K562 (cell line): ENCODE measurements around the gene ITPR1. TPM values are rescaled to one million over a fixed set of nuclear protein-coding genes. Genes with fewer than 3 reads are reported as not detected.

Experiments used
- ATAC-seq: fragments of 200-7000 bp; cut with Tn5 transposase; 3 replicates; pipeline ENCODE4 v1.9.1; 2020; ENCODE audit warnings: moderate library complexity
- BruUV-seq: library from RNA; stranded (reverse); fragments of 400-500 nt; replicated peaks from 2 replicates; lab custom pipeline; 2021; lab: Mats Ljungman, UMichigan
- CTCF ChIA-PET: fragments of 300-600 bp; formaldehyde crosslinking; extraction: SDS; loops from one replicate; lab custom pipeline; 2021; ENCODE audit warnings: low intra/inter-chr PET ratio; lab: Yijun Ruan, JAX
- POLR2A ChIA-PET: fragments of 300-600, 350-650 bp; sonication (Branson Sonifier 250); formaldehyde crosslinking; extraction: SDS; loops from one replicate; lab custom pipeline; 2021; ENCODE audit warnings: antibody characterized with exemption, inconsistent platforms; lab: Yijun Ruan, JAX
- DNase-seq, 4 experiments: peaks; one replicate each; pipeline versions ENCODE4 v3.0.0 to v3.0.0-alpha.2; 2011 to 2018; ENCODE audit warnings: low spot score in 3 of 4, mixed read lengths in 3 of 4; ENCODE audit errors: extremely low read depth in 1 of 4
- FAIRE-seq: peaks from 2 replicates; lab custom pipeline; 2011; peaks lifted over from hg19 to GRCh38; lab: Jason Lieb, UNC
- H2AFZ ChIP-seq: 2 replicates; pipeline ENCODE4 v1.6.0; 2011; ENCODE audit warnings: low read depth, low read length, control low read depth, inconsistent platforms
- H3K27ac ChIP-seq: fragments of 200-600 bp; 3 replicates; pipeline ENCODE4 v1.8.0; 2011; ENCODE audit warnings: low read depth, mild to moderate bottlenecking, control low read depth, inconsistent platforms, low read length, moderate library complexity, mixed read lengths; ENCODE audit errors: extremely low read depth
- H3K27me3 ChIP-seq, 2 experiments: fragments of 300-600 bp in 1 of 2; 2 replicates in 1 of 2; 3 replicates in 1 of 2; pipeline versions ENCODE4 v1.6.0 to v1.8.0; 2011; ENCODE audit warnings: inconsistent platforms in 2 of 2, low read length in 2 of 2, mild to moderate bottlenecking in 1 of 2, mixed read lengths in 1 of 2, moderate library complexity in 1 of 2; ENCODE audit not compliant: control insufficient read depth in 2 of 2, insufficient read depth in 2 of 2
- H3K36me3 ChIP-seq: fragments of 300-600 bp; 3 replicates; pipeline ENCODE4 v1.8.0; 2011; ENCODE audit warnings: mild to moderate bottlenecking, low read length, inconsistent platforms; ENCODE audit not compliant: control insufficient read depth, insufficient read depth
- H3K4me1 ChIP-seq, 2 experiments: fragments of 200-600 bp in 1 of 2; replicated peaks in 1 of 2; 2 replicates in 1 of 2; 3 replicates in 1 of 2; pipeline versions ENCODE4 v1.5.1 to v1.8.0; 2011; ENCODE audit warnings: inconsistent platforms in 2 of 2, low read length in 2 of 2, mild to moderate bottlenecking in 1 of 2, mixed read lengths in 1 of 2, moderate library complexity in 1 of 2; ENCODE audit not compliant: control insufficient read depth in 2 of 2, insufficient read depth in 2 of 2
- H3K4me2 ChIP-seq: 2 replicates; pipeline ENCODE4 v1.6.1; 2011; ENCODE audit warnings: low read length, control low read depth, inconsistent platforms, mixed read lengths; ENCODE audit not compliant: insufficient read depth
- H3K4me3 ChIP-seq: fragments of 200-600 bp; sonication (generic), shearing (Covaris generic); 2 replicates; pipeline ENCODE4 v1.5.1; 2016; ENCODE audit warnings: control low read depth, inconsistent platforms
- H3K79me2 ChIP-seq: fragments of 200-600 bp; 3 replicates; pipeline ENCODE4 v1.8.0; 2011; ENCODE audit warnings: low read length, inconsistent platforms; ENCODE audit not compliant: control insufficient read depth, insufficient read depth
- H3K9ac ChIP-seq, 2 experiments: 2 replicates each; pipeline versions ENCODE4 v1.6.0 to v1.6.1; 2011; ENCODE audit warnings: low read depth in 2 of 2, low read length in 2 of 2, control low read depth in 1 of 2, inconsistent platforms in 1 of 2, mild to moderate bottlenecking in 1 of 2, mixed read lengths in 1 of 2; ENCODE audit not compliant: insufficient read depth in 1 of 2
- H3K9me1 ChIP-seq: one replicate; pipeline ENCODE4 v1.6.0; 2011; ENCODE audit warnings: inconsistent platforms, mild to moderate bottlenecking, low read length, moderate library complexity; ENCODE audit not compliant: control insufficient read depth, insufficient read depth
- H3K9me3 ChIP-seq: replicated peaks from 2 replicates; pipeline ENCODE4 v1.5.1; 2011; ENCODE audit warnings: low read depth, low read length, inconsistent platforms; ENCODE audit not compliant: control insufficient read depth, insufficient read depth
- H4K20me1 ChIP-seq: replicated peaks from 2 replicates; pipeline ENCODE4 v1.6.1; 2011; ENCODE audit warnings: low read length, inconsistent platforms, mixed read lengths; ENCODE audit not compliant: control insufficient read depth, insufficient read depth
- BDP1 ChIP-seq: IDR thresholded peaks from 3 replicates; pipeline ENCODE4 v1.6.1; 2011; ENCODE audit not compliant: insufficient read length, insufficient read depth
- CCNT2 ChIP-seq: IDR thresholded peaks from 2 replicates; pipeline ENCODE4 v1.6.1; 2011; ENCODE audit warnings: borderline replicate concordance, low read depth, mild to moderate bottlenecking, moderate library complexity, mixed read lengths, low read length; ENCODE audit not compliant: insufficient read length; ENCODE audit errors: extremely low read depth
- CEBPB ChIP-seq: fragments of 450-650 bp; IDR thresholded peaks from 2 replicates; pipeline ENCODE4 v1.6.1; 2016; ENCODE audit warnings: missing genetic modification characterization, missing compliant biosample characterization
- CEBPZ ChIP-seq: fragments of 150-350 bp; IDR thresholded peaks from 2 replicates; pipeline ENCODE4 v1.6.1; 2014; ENCODE audit warnings: low read depth, mild to moderate bottlenecking, low read length, borderline replicate concordance
- HLTF ChIP-seq: fragments of 450-650 bp; IDR thresholded peaks from 2 replicates; pipeline ENCODE4 v1.6.1; 2016
- MEIS2 ChIP-seq: fragments of 450-650 bp; IDR thresholded peaks from 2 replicates; pipeline ENCODE4 v1.6.1; 2014; ENCODE audit warnings: mild to moderate bottlenecking; ENCODE audit not compliant: partially characterized antibody
- MYC ChIP-seq, 2 experiments: fragments of 250-450 bp in 1 of 2; sonication (Bioruptor Pico) in 1 of 2; IDR thresholded peaks; 2 replicates each; pipeline versions ENCODE4 v1.5.1 to v1.6.1; 2012 to 2021; ENCODE audit warnings: low read depth in 2 of 2, borderline replicate concordance in 1 of 2, improper control_type of control experiment in 1 of 2, low read length in 1 of 2, mild to moderate bottlenecking in 1 of 2, moderate library complexity in 1 of 2
- NFE2 ChIP-seq: IDR thresholded peaks from 2 replicates; pipeline ENCODE4 v1.6.1; 2014; ENCODE audit warnings: antibody characterized with exemption, low read depth
- POLR3G ChIP-seq: IDR thresholded peaks from 2 replicates; pipeline ENCODE4 v1.6.1; 2011; ENCODE audit not compliant: insufficient read length, insufficient replicate concordance; ENCODE audit errors: extremely low read depth
- PURB ChIP-seq: sonication (generic); formaldehyde crosslinking; IDR thresholded peaks from 2 replicates; pipeline ENCODE4 v1.9.0; 2021; ENCODE audit warnings: low read depth, mild to moderate bottlenecking, missing genetic modification reagents
- SMAD3 ChIP-seq: fragments of 450-650 bp; formaldehyde crosslinking; conservative IDR thresholded peaks from 2 replicates; pipeline ENCODE4 v1.4.0; 2020; ENCODE audit warnings: mild to moderate bottlenecking
- SMAD4 ChIP-seq: fragments of 250-450 bp; sonication (Bioruptor Pico); conservative IDR thresholded peaks from 2 replicates; pipeline ENCODE4 v1.8.0; 2021; ENCODE audit warnings: inconsistent platforms, mild to moderate bottlenecking, moderate library complexity
- STAG1 ChIP-seq: sonication (generic); formaldehyde crosslinking; IDR thresholded peaks from 2 replicates; pipeline ENCODE4 v1.5.0; 2020; ENCODE audit warnings: missing genetic modification reagents, borderline replicate concordance
- STAT5B ChIP-seq: fragments of 250-450 bp; sonication (Bioruptor Pico); IDR thresholded peaks from 2 replicates; pipeline ENCODE4 v1.8.0; 2021; ENCODE audit warnings: mild to moderate bottlenecking, inconsistent platforms
- SUPT5H ChIP-seq: fragments of 450-650 bp; IDR thresholded peaks from 2 replicates; pipeline ENCODE4 v1.6.1; 2016
- ZNF121 ChIP-seq: sonication (generic); formaldehyde crosslinking; conservative IDR thresholded peaks from 2 replicates; pipeline ENCODE4 v1.8.0; 2022; ENCODE audit warnings: missing genetic modification reagents
- ZNF239 ChIP-seq: fragments of 250-450 bp; sonication (Bioruptor Pico); IDR thresholded peaks from 2 replicates; pipeline ENCODE4 v1.4.0; 2020; ENCODE audit warnings: mild to moderate bottlenecking
- ZNF395 ChIP-seq: fragments of 200-800 bp; sonication (Bioruptor generic); IDR thresholded peaks from 2 replicates; pipeline ENCODE4 v1.6.1; 2017; ENCODE audit warnings: missing genetic modification characterization, missing compliant biosample characterization
- ZNF644 ChIP-seq: fragments of 200-800 bp; sonication (Bioruptor generic); IDR thresholded peaks from 2 replicates; pipeline ENCODE4 v1.6.1; 2016; ENCODE audit warnings: low read depth, missing genetic modification characterization, missing compliant biosample characterization
- ZNF707 ChIP-seq: fragments of 250-450 bp; sonication (Bioruptor Pico); conservative IDR thresholded peaks from 2 replicates; pipeline ENCODE4 v1.8.0; 2022; ENCODE audit warnings: inconsistent platforms, mild to moderate bottlenecking, moderate library complexity
- WGBS: fragments of 100-300 bp; shearing (Covaris generic); methylation state at CpG from one replicate; pipeline ENCODE4 v1.1.6; 2016; ENCODE audit warnings: low coverage, mixed read lengths; ENCODE audit not compliant: insufficient coverage; ENCODE audit errors: missing lambda C conversion rate; 5-methylcytosine and 5-hydroxymethylcytosine counted together
- in situ Hi-C: fragments of 300-500 bp; cut with MboI; formaldehyde crosslinking; loops from 4 replicates; pipeline ENCODE4 v1.15.0; 2018; ENCODE audit warnings: inconsistent platforms, mixed read lengths
- intact Hi-C: fragments of 100-400 bp; cut with micrococcal nuclease; formaldehyde crosslinking; loops from 2 replicates; pipeline ENCODE4 v1.14.2; 2022
- polyA plus RNA-seq, 8 experiments: library from polyadenylated mRNA; depleted of rRNA in 4 of 8; stranded (reverse) in 5 of 8; unstranded in 3 of 8; fragments of >200 nt; fragmentation: Nextera tagmentation in 2 of 8; fragmentation: Illumina TruSeq in 1 of 8; extraction: Ambion mirVana in 2 of 8; extraction: Trizol in 1 of 8; gene quantifications; 2 replicates each; pipeline versions ENCODE4 v1.2.1 to v1.2.3, GENCODE V29; 2011 to 2014; ENCODE audit warnings: inconsistent platforms in 1 of 8, missing spikeins in 1 of 8
- total RNA-seq, 7 experiments: library from RNA; depleted of rRNA in 6 of 7; stranded (reverse); fragments of >200 nt in 6 of 7; fragmentation: Illumina TruSeq in 2 of 7; extraction: Trizol in 2 of 7; gene quantifications; 2 replicates each; pipeline versions ENCODE4 v1.2.1 to v1.2.3, GENCODE V29; 2011 to 2021; ENCODE audit warnings: low replicate concordance in 1 of 7

The ITPR1 gene
- total and polyA plus RNA-seq, 9 of the 15 experiments (the other 6 are each of a cell fraction or from before 2014, with no cell fraction given) = 22.4 to 40.0 (median 27.4) TPM

GRCh38 chr3:4686619-4687018 lies 193.5 kb downstream of the ITPR1 start:
- in situ Hi-C loops (no loop called here), intact Hi-C loops (no loop called here)
- Histone ChIP-seq H3K9me1 (no peaks in the 10 kb centered on the region), H4K20me1 (no peaks in the 10 kb centered on the region), H3K4me2 (no peak overlapping the region), H3K9me3 (peaks cover 3% of the 10 kb centered on the region; the same call in 1 of the 2 replicates), H3K79me2 (no peaks in the 10 kb centered on the region), H3K27me3 (no peaks in the 10 kb centered on the region; a peak in 1 of 5 replicates), H3K36me3 (peaks cover 12% of the 10 kb centered on the region; the same call in 1 of the 3 replicates), H2AFZ (no peak overlapping the region), H3K27ac (no peak overlapping the region), H3K4me3 (no peak overlapping the region), H3K9ac (no peak overlapping the region), H3K4me1 (0 out of 5 replicates have a peak, but pooled peaks cover 0 to 4% of the 10 kb centered on the region in 2 experiments)
- no peak for ATAC-seq
- ChIA-PET CTCF (no interaction called here), POLR2A (interaction anchor here (0.8 to 1.8 kb wide), 3 partner anchors 9 to 12 kb away, joined by 3 to 4 read pairs (median 4); no protein-coding TSS in a partner anchor)
- no peak for TF ChIP-seq MYC (IDR thresholded peaks at IDR 0.05; ENCODE audit: low read depth, low read length)
- no peak for TF ChIP-seq MYC (CRISPR knock-in tag; IDR thresholded peaks at IDR 0.05; ENCODE audit: borderline replicate concordance, low read depth)
- no peak for TF ChIP-seq NFE2
- no peak for TF ChIP-seq POLR3G
- no peak for TF ChIP-seq HLTF
- TF ChIP-seq ZNF707 (CRISPR knock-in tag) = no peak
- TF ChIP-seq CCNT2 = no peak
- no peak for TF ChIP-seq STAG1
- TF ChIP-seq ZNF239 (CRISPR knock-in tag) = no peak
- no peak for TF ChIP-seq SMAD4
- no peak for TF ChIP-seq SUPT5H
- no peak for TF ChIP-seq ZNF644 (tag)
- TF ChIP-seq PURB (CRISPR knock-in tag) = no peak
- no peak for TF ChIP-seq ZNF395 (CRISPR knock-in tag)
- TF ChIP-seq BDP1 = no peak
- no peak for TF ChIP-seq SMAD3 (CRISPR knock-in tag)
- TF ChIP-seq CEBPZ = no peak
- no peak for TF ChIP-seq CEBPB (tag)
- no peak for TF ChIP-seq MEIS2
- no peak for TF ChIP-seq STAT5B (CRISPR knock-in tag)
- TF ChIP-seq ZNF121 (CRISPR knock-in tag) = no peak
- no peak for FAIRE-seq
- whole genome bisulfite sequencing = 74% methylated on average over 4 of the region's 4 CpGs
- BruUV-seq = no TSS peak
- no peak for DNase-seq
